Measurements from ENCODE around the gene ABHD17A. TPM values are rescaled to one million over a fixed set of nuclear protein-coding genes. Genes with fewer than 3 reads are reported as not detected.

The ABHD17A gene
- total and polyA plus RNA-seq, 2 of the 8 experiments (the other 6 are each of a cell fraction or from before 2014, with no cell fraction given) = 41.2 to 87.4 TPM

DNA sequence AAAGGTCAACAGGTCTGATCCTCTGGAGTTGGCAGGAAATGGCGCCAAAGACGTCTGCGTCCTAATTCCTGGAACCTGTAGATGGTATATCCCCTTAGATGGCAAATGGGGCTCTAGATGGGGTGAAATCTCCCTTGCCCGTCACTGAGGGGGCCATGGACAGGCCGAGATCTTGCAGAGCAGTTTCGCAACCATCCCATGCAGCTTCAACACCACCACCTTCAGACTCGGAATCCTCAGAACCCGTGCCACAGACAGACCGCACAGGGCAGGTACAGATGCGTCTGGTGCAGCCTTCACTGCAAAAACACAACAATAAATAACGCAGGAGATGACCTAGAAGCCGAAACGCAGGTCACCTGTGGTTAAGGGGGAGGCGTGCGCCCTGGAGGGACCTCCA, 54.7 kb downstream of the ABHD17A start:
- Histone ChIP-seq H2AK5ac (ENCODE audit: low read depth, low read length) (no peak overlapping the region), H2BK15ac (ENCODE audit: low read length) (no peak overlapping the region), H2AFZ (ENCODE audit: low read length) (no peak overlapping the region), H3K4me2 (ENCODE audit: insufficient read depth in 1 of 2, low read depth in 2 of 2, low read length in 2 of 2) (no peak overlapping the region), H4K5ac (ENCODE audit: insufficient read length, low read depth, low read length) (no peak overlapping the region), H3K4ac (replicated peaks; ENCODE audit: insufficient read length, low read depth, low read length) (no peak overlapping the region), H3K79me2 (ENCODE audit: control insufficient read depth in 1 of 2, insufficient read depth in 2 of 2, low read length in 2 of 2) (peaks cover 0 to 28% of the 10 kb centered on the region in 2 experiments; a peak in 2 of 4 replicates), H3K23me2 (ENCODE audit: low read depth, low read length) (peaks cover 2% of the 10 kb centered on the region; the same call in 1 of the 2 replicates), H3K36me3 (ENCODE audit: control insufficient read depth in 2 of 4, insufficient read depth in 4 of 4, low read length in 3 of 4) (peaks cover 0 to 9% (median 2%) of the 10 kb centered on the region in 4 experiments; a peak in 1 of 8 replicates), H4K8ac (ENCODE audit: extremely low read depth, insufficient read depth, low read length) (no peak overlapping the region), H3K9ac (replicated peaks in 1 of 4; ENCODE audit: extremely low read depth in 1 of 4, low read depth in 3 of 4, low read length in 3 of 4) (no peak overlapping the region), H2BK120ac (replicated peaks; ENCODE audit: low read depth, low read length) (no peak overlapping the region), H3K4me3 (ENCODE audit: extremely low read depth in 1 of 4, insufficient read depth in 2 of 4, low read depth in 3 of 4, low read length in 4 of 4) (no peak overlapping the region), H4K20me1 (replicated peaks in 1 of 2; ENCODE audit: control insufficient read depth in 1 of 2, insufficient read depth in 2 of 2, low read length in 2 of 2) (peaks cover 0 to 14% of the 10 kb centered on the region in 2 experiments), H3K56ac (replicated peaks; ENCODE audit: insufficient read length, low read depth, low read length) (no peak overlapping the region), H3K9me3 (ENCODE audit: insufficient read depth in 2 of 2, low read depth in 1 of 2, low read length in 1 of 2) (no peaks in the 10 kb centered on the region), H3K14ac (ENCODE audit: insufficient read length) (no peak overlapping the region), H3K79me1 (ENCODE audit: low read depth, low read length) (peaks cover 13% of the 10 kb centered on the region), H4K91ac (replicated peaks; ENCODE audit: insufficient read length, low read length) (no peak overlapping the region), H3K27ac (ENCODE audit: low read depth, low read length) (no peak overlapping the region), H2BK20ac (ENCODE audit: low read length) (no peak overlapping the region), H2BK5ac (ENCODE audit: low read depth, low read length) (peak overlapping the region; percentile 44; the same call in 1 of the 2 replicates), H3K4me1 (replicated peaks in 1 of 4; ENCODE audit: control insufficient read depth in 3 of 4, insufficient read depth in 4 of 4, low read length in 3 of 4) (peaks cover 0 to 14% (median 8%) of the 10 kb centered on the region in 4 experiments; a peak in 6 of 7 replicates), H2BK12ac (ENCODE audit: low read depth, low read length) (0 out of 2 replicates have a peak overlapping the region, but pooled peaks have one; percentile 27), H3K18ac (ENCODE audit: extremely low read depth, low read length) (no peak overlapping the region), H3K23ac (ENCODE audit: insufficient read length) (no peak overlapping the region), H3K27me3 (replicated peaks in 1 of 4; ENCODE audit: control insufficient read depth in 3 of 4, extremely low read depth in 1 of 4, insufficient read depth in 3 of 4, low read length in 3 of 4) (no peaks in the 10 kb centered on the region)
- DNase-seq (ENCODE audit: low read depth in 1 of 2, low spot score in 2 of 2) (no peak), FAIRE-seq (no peak)
- POLR2A ChIA-PET (ENCODE audit: partially characterized antibody) = interaction anchor here (1.0 to 2.8 kb wide), 3 partner anchors 11 to 16 kb away, joined by 3 to 8 read pairs (median 5); no protein-coding TSS in a partner anchor
- CTCF ChIA-PET (ENCODE audit: partially characterized antibody) = interaction anchor here (1.2 to 16.5 kb wide), 8 partner anchors 10 to 62 kb away, joined by 4 to 228 read pairs (median 5); no protein-coding TSS in a partner anchor
- 91% methylated on average over 15 of the region's 15 CpGs; no CpG with 5 or more reads in 1 of the 2 experiments for WGBS, 2 experiments (ENCODE audit: extremely low coverage in 1 of 2, insufficient coverage in 1 of 2, insufficient read length in 1 of 2, insufficient replicate concordance in 2 of 2, low coverage in 1 of 2, low lambda C conversion rate in 2 of 2, missing lambda C conversion rate in 1 of 2)
- no peak for TF ChIP-seq SIRT6 (IDR thresholded peaks at IDR 0.05; ENCODE audit: low read length)
- no peak for TF ChIP-seq CHD1 (IDR thresholded peaks at IDR 0.05; ENCODE audit: low read depth, low read length)
- TF ChIP-seq GABPA (IDR thresholded peaks at IDR 0.05; ENCODE audit: borderline replicate concordance, insufficient read depth, low read length) = no peak
